HG02981 (cell line): ENCODE data around the gene GPD2.

Experiments used
- ATAC-seq: cut with Tn5 transposase; IDR thresholded peaks from one replicate; pipeline ENCODE4 v1.9.1; 2021; ENCODE audit warnings: mild to moderate bottlenecking, moderate library complexity; ENCODE audit not compliant: unreplicated experiment

Gene GPD2

DNA sequence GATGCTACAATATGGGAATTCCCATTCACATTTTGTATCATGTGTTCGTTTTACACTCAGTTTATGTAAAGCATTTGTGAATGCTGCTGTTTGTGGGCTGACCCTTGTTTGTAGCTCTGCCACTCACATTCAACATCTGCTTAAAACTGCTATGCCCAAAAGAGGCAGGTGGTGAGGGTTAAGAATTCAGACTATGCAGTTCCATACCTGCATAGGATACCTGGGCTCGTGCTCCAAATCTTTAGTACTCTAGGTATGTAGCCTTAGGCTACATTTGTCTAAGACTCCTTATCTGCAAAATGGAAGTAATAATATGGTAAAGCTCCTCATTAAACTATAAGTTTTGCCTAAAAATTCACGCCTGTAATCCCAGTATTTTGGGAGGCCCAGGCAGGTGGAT, 199.5 kb downstream of the GPD2 start:
- no peak for ATAC-seq
